Muscle of arm (tissue), 12 donors: ENCODE data around the gene POM121L2. TPM values are rescaled to one million over a fixed set of nuclear protein-coding genes. Genes with fewer than 3 reads are reported as not detected.

Experiments used
- DNase-seq: peaks from one replicate; pipeline ENCODE4 v3.0.0-alpha.2; 2013
- polyA plus RNA-seq, 12 donors: library from polyadenylated mRNA; unstranded; fragments of 120-200 nt; gene quantifications; one replicate each; pipeline ENCODE4 v1.2.1, GENCODE V29; 2013; ENCODE audit not compliant: insufficient read length in 12 of 12

The POM121L2 gene
- polyA plus RNA-seq, 12 donors, result not detected

- no peak for DNase-seq
Observed at GRCh38 chr6:27260369-27260768, 51.7 kb downstream of the POM121L2 start.

Other genes with a start within 250 kb of the POM121L2 start
- gene PRSS16, start 64.6 kb downstream of the POM121L2 start, polyA plus RNA-seq, result 1 to 10 TPM in 4 of 12 donors, under 1 TPM in 5, not detected in 3; 0.14 to 4.3 (median 0.24) TPM
- gene ZNF391, start 76.5 kb upstream of the POM121L2 start, polyA plus RNA-seq, result 10 to 100 TPM in 1 of 12 donors, 1 to 10 TPM in 10, not detected in 1; 3.9 to 13.3 (median 5.8) TPM
- 10 to 100 TPM in 9 of 12 donors, 1 to 10 TPM in 2, not detected in 1; 6.0 to 15.7 (median 11.3) TPM for gene ZNF184, start 160.8 kb upstream of the POM121L2 start, polyA plus RNA-seq